ENCODE results near the gene SLCO3A1.
"Not testable (repeated sequence)": the region's sequence is repeated elsewhere in the genome, so short reads cannot be mapped to it uniquely, and the experiment has no call there.

Gene SLCO3A1

DNA sequence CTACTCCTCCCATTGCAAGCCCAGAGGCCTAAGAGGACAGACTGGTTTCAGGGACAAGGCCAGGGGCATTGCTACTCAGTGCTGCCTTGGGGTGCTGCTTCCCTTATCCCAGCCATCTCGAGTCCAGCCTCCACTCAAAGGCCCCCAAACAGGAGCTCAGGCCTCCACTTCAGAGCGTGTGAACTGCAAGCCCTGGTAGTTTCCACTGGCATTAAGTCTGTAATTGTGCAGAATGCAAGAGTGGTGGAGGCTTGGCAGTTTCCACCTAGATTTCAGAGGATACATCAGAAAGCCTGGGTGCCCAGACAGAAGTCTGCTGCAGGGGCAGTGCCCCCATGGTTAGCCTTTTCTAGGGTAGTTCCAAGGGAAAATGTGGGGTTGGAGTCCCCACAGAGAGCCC lies 347.4 kb downstream of the SLCO3A1 start:
- Mint-ChIP-seq H3K4me1 (no peaks in the 10 kb centered on the region), H3K27me3 (peaks cover 5% of the 10 kb centered on the region), H3K9me3 (peaks cover 3% of the 10 kb centered on the region), H3K36me3 (no peaks in the 10 kb centered on the region), H3K4me3 (no peak overlapping the region), H3K27ac (no peak overlapping the region)
- ATAC-seq (ENCODE audit: low read depth): no peak
- no peak for DNase-seq (ENCODE audit: low spot score in 2 of 2)

DNA sequence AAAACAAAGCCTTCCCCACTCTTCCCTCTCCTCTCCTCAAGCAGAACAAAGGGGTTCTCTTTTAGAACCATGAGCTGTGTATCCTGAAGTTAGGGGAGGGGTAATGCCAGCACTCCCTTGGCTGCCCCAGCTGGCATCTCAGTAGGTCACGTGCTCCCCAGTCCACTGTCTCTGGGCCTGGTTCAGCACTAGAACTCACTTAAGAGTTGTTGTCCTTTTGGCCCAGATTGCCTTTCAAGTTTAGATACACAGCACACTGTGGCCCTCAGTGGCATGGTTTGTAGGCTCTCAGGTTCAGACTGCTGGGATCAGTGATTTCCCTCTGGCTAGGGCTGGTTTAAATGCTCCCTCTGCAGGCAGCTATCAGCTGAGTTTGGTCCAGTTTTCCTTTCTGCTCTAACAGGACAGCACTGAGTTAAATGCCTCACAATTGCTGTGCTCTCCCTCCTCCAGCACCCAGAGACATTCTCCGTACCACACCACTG lies 351.8 kb downstream of the SLCO3A1 start:
- Mint-ChIP-seq H3K4me3 (no peak overlapping the region), H3K4me1 (no peaks in the 10 kb centered on the region), H3K27ac (no peak overlapping the region), H3K27me3 (peaks cover 6% of the 10 kb centered on the region), H3K9me3 (peaks cover 3% of the 10 kb centered on the region), H3K36me3 (no peaks in the 10 kb centered on the region)
- DNase-seq (ENCODE audit: low spot score in 2 of 2) (no peak), ATAC-seq (ENCODE audit: low read depth) (no peak)

DNA sequence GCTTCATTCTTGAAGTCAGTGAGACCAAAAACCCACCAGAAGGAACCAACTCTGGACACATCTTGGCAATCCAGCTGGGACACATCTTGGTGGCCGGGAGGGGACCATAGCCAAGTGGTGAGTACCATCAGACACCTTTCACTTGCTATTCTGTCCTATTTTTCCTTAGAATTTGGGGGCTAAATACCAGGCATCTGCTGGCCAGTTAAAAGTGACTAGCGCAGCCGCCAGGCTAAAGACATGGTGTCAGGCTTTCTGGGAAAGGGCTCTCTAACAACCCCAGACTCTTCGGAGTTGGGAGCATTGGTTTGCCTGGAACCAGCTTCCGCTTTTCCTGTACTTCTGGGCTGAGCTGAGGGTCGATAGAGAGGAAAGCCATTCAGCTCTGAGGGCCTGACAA lies 354.1 kb downstream of the SLCO3A1 start:
- H3K4me3 Mint-ChIP-seq; H3K27ac Mint-ChIP-seq; H3K4me1 Mint-ChIP-seq; H3K9me3 Mint-ChIP-seq; DNase-seq (ENCODE audit: low spot score in 2 of 2); H3K36me3 Mint-ChIP-seq; ATAC-seq (ENCODE audit: low read depth); H3K27me3 Mint-ChIP-seq: not testable (repeated sequence)
